Activated effector memory CD4-positive, alpha-beta T cell treated with anti-CD3 and anti-CD28 coated beads, Interleukin-2, amount 50 U/mL, for 16 hours (primary cell): ENCODE measurements around the gene NOL11.

Experiments
- DNase-seq: peaks from one replicate; pipeline ENCODE4 v3.0.0-alpha.2; 2020

NOL11 gene

GRCh38 chr17:67756766-67757165 is 39.0 kb downstream of the NOL11 start:
- DNase-seq: peak; percentile 6

GRCh38 chr17:67759355-67760171 is 41.8 kb downstream of the NOL11 start:
- peak; percentile 17 for DNase-seq

- DNase-seq: peak; percentile 10
Observed at GRCh38 chr17:67765623-67766022, 47.9 kb downstream of the NOL11 start.

- DNase-seq: no peak
Observed at GRCh38 chr17:67769231-67769630, 51.5 kb downstream of the NOL11 start.

GRCh38 chr17:67770539-67770938 is 52.8 kb downstream of the NOL11 start:
- DNase-seq: no peak

- no peak for DNase-seq
Observed at GRCh38 chr17:67772679-67773078, 54.9 kb downstream of the NOL11 start.

- no peak for DNase-seq
Observed at GRCh38 chr17:67773246-67773645, 55.5 kb downstream of the NOL11 start.

- peak; percentile 66 for DNase-seq
Observed at GRCh38 chr17:67779098-67779672, 61.4 kb downstream of the NOL11 start.

GRCh38 chr17:67784364-67785121 is 66.8 kb downstream of the NOL11 start:
- DNase-seq: no peak

GRCh38 chr17:67785122-67785477 is 67.4 kb downstream of the NOL11 start:
- DNase-seq: no peak

- DNase-seq: no peak
Observed at GRCh38 chr17:67785504-67785903, 67.8 kb downstream of the NOL11 start.
